Panc1 (cell line): Measurements from ENCODE around the gene HARBI1. TPM values are rescaled to one million over a fixed set of nuclear protein-coding genes. Genes with fewer than 3 reads are reported as not detected.

ENCODE experiments used
- ATAC-seq: fragments of 200-7000 bp; cut with Tn5 transposase; 2 replicates; pipeline ENCODE4 v1.9.1; 2020; ENCODE audit warnings: mild to moderate bottlenecking, moderate library complexity
- BruUV-seq: library from RNA; stranded (reverse); fragments of 400-500 nt; replicated peaks from 2 replicates; lab custom pipeline; 2021; lab: Mats Ljungman, UMichigan
- CTCF ChIA-PET: fragments of 300-600 bp; sonication (Branson Sonifier 250); formaldehyde crosslinking; loops from one replicate; lab custom pipeline; 2022; ENCODE audit warnings: antibody characterized with exemption; lab: Charles Lee
- POLR2A ChIA-PET: fragments of 300-600 bp; sonication (Branson Sonifier 250); formaldehyde crosslinking; loops from one replicate; lab custom pipeline; 2022; ENCODE audit warnings: antibody characterized with exemption; lab: Charles Lee
- DNase-seq: peaks from one replicate; pipeline ENCODE4 v3.0.0-alpha.2; 2010; ENCODE audit warnings: low read depth, low spot score
- H3K27ac ChIP-seq: 2 replicates; pipeline ENCODE4 v1.5.1; 2011; ENCODE audit warnings: mild to moderate bottlenecking, low read length, inconsistent platforms
- H3K27me3 ChIP-seq: fragments of 200-500 bp; sonication (Bioruptor generic); 2 replicates; pipeline ENCODE4 v1.6.0; 2014; ENCODE audit warnings: low read length, inconsistent platforms; ENCODE audit not compliant: control insufficient read depth, insufficient read depth
- H3K36me3 ChIP-seq: fragments of 200-500 bp; sonication (Bioruptor generic); 2 replicates; pipeline ENCODE4 v1.5.1; 2014; ENCODE audit warnings: inconsistent platforms, mild to moderate bottlenecking, low read length, moderate library complexity; ENCODE audit not compliant: control insufficient read depth, insufficient read depth
- H3K4me1 ChIP-seq: 2 replicates; pipeline ENCODE4 v1.5.1; 2011; ENCODE audit warnings: inconsistent platforms, mild to moderate bottlenecking, low read length, moderate library complexity; ENCODE audit not compliant: control insufficient read depth, insufficient read depth
- H3K4me3 ChIP-seq, 2 experiments: 2 replicates each; pipeline ENCODE4 v1.5.1; 2011 to 2012; ENCODE audit warnings: low read depth in 2 of 2, low read length in 2 of 2, mild to moderate bottlenecking in 2 of 2, inconsistent platforms in 1 of 2, moderate library complexity in 1 of 2
- H3K9me3 ChIP-seq: fragments of 200-500 bp; sonication (Bioruptor generic); 2 replicates; pipeline ENCODE4 v1.5.1; 2014; ENCODE audit warnings: low read depth, mild to moderate bottlenecking, inconsistent platforms, low read length, moderate library complexity; ENCODE audit not compliant: control insufficient read depth, insufficient read depth
- CTCF ChIP-seq: fragments of 450-650 bp; IDR thresholded peaks from 2 replicates; pipeline ENCODE4 v1.5.1; 2017; ENCODE audit warnings: mild to moderate bottlenecking
- POLR2AphosphoS5 ChIP-seq: IDR thresholded peaks from 2 replicates; pipeline ENCODE4 v1.6.1; 2012; ENCODE audit warnings: mild to moderate bottlenecking, low read depth, low read length, moderate library complexity
- REST ChIP-seq, 2 experiments: IDR thresholded peaks; 2 replicates each; pipeline ENCODE4 v1.6.1; 2011 to 2012; ENCODE audit warnings: low read depth in 2 of 2, control low read depth in 1 of 2, low read length in 1 of 2, mild to moderate bottlenecking in 1 of 2, moderate library complexity in 1 of 2; ENCODE audit not compliant: insufficient read depth in 1 of 2
- SIN3A ChIP-seq: IDR thresholded peaks from 2 replicates; pipeline ENCODE4 v1.6.1; 2012; ENCODE audit warnings: low read depth, mild to moderate bottlenecking, low read length, moderate library complexity, borderline replicate concordance; ENCODE audit not compliant: insufficient read depth
- TCF7L2 ChIP-seq: IDR thresholded peaks from 2 replicates; pipeline ENCODE4 v1.6.1; 2011; ENCODE audit warnings: mild to moderate bottlenecking, low read depth, low read length, inconsistent platforms
- in situ Hi-C: cut with HindIII; loops from 2 replicates; pipeline ENCODE4 v1.10.0; 2016; ENCODE audit warnings: low sequenced_read_pairs, low pct_unique_long_range_greater_than_20kb
- intact Hi-C: fragments of 100-400 bp; cut with micrococcal nuclease; formaldehyde crosslinking; loops from one replicate; pipeline ENCODE4 v1.10.0; 2022; ENCODE audit not compliant: unreplicated experiment
- total RNA-seq: library from RNA; stranded (reverse); gene quantifications from one replicate; pipeline ENCODE4 v1.2.1, GENCODE V29; 2021; ENCODE audit not compliant: unreplicated experiment

HARBI1 gene
- total RNA-seq, 1 experiment from 2014 or later, result 6.4 TPM

GRCh38 chr11:46642627-46643335 is 25.8 kb upstream of the HARBI1 start:
- H3K9me3 ChIP-seq, result no peaks in the 10 kb centered on the region
- ATAC-seq (no peak), DNase-seq (no peak)
- in situ Hi-C loops (no loop called here), intact Hi-C loops (no loop called here)
- no TSS peak for BruUV-seq
- POLR2A ChIA-PET, result no interaction called here
- no peaks in the 10 kb centered on the region; the same call in 1 of the 2 replicates for H3K4me1 ChIP-seq
- H3K27me3 ChIP-seq, result no peaks in the 10 kb centered on the region
- H3K36me3 ChIP-seq, result no peaks in the 10 kb centered on the region; the same call in 1 of the 2 replicates
- H3K27ac ChIP-seq, result no peak overlapping the region
- CTCF ChIA-PET, result no interaction called here
- no peak overlapping the region for H3K4me3 ChIP-seq
- TF ChIP-seq SIN3A (no peak), CTCF (no peak), TCF7L2 (no peak), REST (IDR thresholded peaks at IDR 0.05; ENCODE audit: insufficient read depth in 1 of 2, low read depth in 2 of 2, low read length in 1 of 2) (no peak), POLR2AphosphoS5 (no peak)

GRCh38 chr11:46641639-46642038 is 24.6 kb upstream of the HARBI1 start:
- no peak overlapping the region for H3K4me3 ChIP-seq
- intact Hi-C loops (no loop called here), in situ Hi-C loops (no loop called here)
- BruUV-seq, result no TSS peak
- TF ChIP-seq SIN3A, result no peak
- no peak for TF ChIP-seq REST (IDR thresholded peaks at IDR 0.05; ENCODE audit: insufficient read depth in 1 of 2, low read depth in 2 of 2, low read length in 1 of 2)
- TF ChIP-seq TCF7L2, result no peak
- TF ChIP-seq POLR2AphosphoS5, result no peak
- no peak for TF ChIP-seq CTCF
- H3K36me3 ChIP-seq, result no peaks in the 10 kb centered on the region; the same call in 1 of the 2 replicates
- no peaks in the 10 kb centered on the region for H3K27me3 ChIP-seq
- no peaks in the 10 kb centered on the region for H3K9me3 ChIP-seq
- no peak overlapping the region for H3K27ac ChIP-seq
- DNase-seq (no peak), ATAC-seq (no peak)
- POLR2A ChIA-PET, result no interaction called here
- H3K4me1 ChIP-seq, result no peaks in the 10 kb centered on the region; the same call in 1 of the 2 replicates
- CTCF ChIA-PET, result interaction anchor here (0.7 kb wide), 2 partner anchors 12 to 29 kb away, joined by 5 to 8 read pairs; no protein-coding TSS in a partner anchor
